HTERT RPE-1 (cell line): ENCODE measurements around the gene PALMD.

Source experiments
- in situ Hi-C: fragments of 300-500 bp; cut with MboI; formaldehyde crosslinking; loops from 4 replicates; pipeline ENCODE4 v1.14.3; 2020; ENCODE audit warnings: low sequenced_read_pairs

The PALMD gene

DNA sequence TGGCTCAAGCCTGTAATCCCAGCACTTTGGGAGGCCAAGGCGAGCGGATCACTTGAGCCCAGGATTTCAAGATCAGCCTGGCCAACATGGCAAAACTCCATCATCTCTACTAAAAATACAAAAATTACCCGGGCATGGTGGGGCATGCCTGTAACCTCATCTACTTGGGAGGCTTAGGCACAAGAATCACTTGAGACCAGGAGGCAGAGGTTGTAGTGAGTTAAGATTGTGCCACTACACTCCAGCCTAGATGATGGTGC is 12.0 kb downstream of the PALMD start:
- in situ Hi-C loops: no loop called here

GRCh38 chr1:99659755-99660210 is 13.9 kb downstream of the PALMD start:
- in situ Hi-C loops: no loop called here

DNA sequence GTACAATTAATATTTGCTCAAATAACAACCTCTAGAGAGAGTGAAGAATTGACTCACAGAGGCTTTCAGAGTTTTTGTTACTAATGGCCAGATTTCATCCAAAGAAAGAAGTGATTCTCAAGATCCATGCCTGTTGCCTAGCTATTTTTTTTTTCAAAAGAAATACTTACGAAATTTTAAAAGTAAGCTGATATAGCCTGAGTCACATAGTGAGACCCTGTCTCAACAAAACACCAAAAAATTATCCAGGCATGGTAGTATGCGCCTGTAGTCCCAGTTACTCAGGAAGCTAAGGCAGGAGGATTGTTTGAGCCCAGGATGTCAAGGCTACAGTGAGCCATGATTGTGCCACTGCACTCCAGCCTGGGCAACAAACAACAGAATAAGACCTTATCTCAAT is 14.6 kb downstream of the PALMD start:
- in situ Hi-C loops: no loop called here

DNA sequence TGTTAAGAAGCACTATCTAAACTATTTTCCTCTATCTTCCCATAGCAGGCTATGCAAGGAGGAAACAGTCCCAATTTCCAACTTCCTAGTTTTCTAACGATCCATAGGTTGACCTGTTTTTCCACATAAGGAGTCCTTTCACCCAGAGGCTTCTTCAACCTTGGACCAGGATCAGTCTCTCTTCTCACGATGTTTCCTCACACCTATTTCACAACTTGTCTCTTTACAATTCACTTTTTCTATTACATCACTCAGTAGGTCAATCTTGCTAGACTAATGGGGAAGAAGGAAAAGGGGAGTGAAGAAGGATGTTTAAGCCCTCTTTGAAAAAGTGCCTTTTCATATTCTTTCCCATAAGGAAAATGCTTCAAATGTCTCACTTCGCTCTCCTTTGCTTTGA is 15.9 kb downstream of the PALMD start:
- in situ Hi-C loops: no loop called here

GRCh38 chr1:99662539-99663080 is 16.7 kb downstream of the PALMD start:
- in situ Hi-C loops: no loop called here

DNA sequence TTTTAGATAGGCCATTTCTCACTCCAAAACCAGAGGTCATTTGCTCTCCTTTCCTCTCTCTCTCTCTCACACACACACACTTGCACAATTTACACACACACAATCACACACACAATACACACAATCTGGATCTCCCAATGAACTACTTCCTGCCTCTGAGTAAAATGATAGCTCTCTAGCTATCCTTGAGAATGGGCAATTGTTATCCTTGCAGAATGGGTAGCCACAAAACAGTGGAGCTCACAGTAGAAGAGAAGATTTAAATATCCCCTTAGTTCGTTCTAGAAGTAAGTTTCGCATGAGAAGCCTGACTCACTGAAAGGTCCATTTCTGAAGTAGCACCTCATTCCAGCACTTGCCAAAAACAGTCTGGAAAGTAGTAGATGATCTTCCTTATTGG is 17.6 kb downstream of the PALMD start:
- in situ Hi-C loops: no loop called here

DNA sequence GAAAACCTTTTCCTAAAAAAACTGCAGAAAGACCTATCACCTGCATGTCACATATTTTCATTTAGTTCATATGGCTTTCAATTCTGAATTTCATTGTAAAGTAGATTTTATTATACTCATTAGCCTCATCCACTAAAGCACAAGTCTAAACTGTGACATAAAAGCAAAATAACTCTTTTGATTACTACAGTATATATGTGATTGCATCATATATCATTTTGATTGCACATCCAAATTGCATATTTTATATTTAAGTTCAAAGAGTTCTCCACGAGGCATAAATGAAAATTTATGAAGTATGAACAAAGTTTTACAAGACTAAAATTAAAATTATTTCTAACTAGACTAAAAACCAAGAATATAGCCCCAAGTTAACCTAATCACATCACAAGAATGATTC is 19.3 kb downstream of the PALMD start:
- in situ Hi-C loops: no loop called here

DNA sequence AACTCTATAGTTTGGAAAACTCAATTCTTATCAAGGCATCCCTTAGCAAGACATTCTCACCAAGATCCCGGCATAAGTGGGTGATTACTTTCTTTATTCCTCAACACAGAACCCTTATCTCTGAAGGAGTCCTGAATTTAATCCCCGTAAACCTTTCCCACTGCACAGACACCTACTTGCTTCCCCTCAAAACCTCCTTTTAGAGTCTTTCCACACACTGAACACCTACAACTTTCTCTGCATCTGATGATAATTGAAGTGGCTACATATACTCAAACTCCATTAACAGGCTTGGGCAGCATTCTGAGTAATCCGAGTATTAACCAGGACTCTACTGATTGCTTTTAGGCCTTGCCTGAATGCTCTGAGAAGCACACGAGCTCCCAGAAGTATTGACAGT is 23.5 kb downstream of the PALMD start:
- in situ Hi-C loops: no loop called here

DNA sequence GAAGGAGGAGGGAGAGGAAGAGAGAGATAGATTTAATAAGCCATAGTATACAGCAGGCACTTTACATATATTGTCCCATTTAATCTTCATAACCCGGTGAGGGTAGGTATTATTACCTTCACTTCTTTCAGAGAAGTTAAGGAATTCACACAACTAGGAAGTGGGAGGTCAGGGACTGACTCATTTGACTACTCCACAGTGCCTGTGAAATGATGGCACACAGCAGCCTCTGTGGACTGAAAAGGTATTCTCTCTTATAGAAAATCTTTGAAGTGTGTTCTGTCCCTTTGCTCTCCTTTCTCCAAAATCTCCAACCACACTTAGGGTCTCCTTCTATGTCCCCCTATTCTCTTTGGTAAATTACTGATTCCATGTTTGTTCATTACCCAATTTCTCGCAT is 23.9 kb downstream of the PALMD start:
- in situ Hi-C loops: no loop called here

DNA sequence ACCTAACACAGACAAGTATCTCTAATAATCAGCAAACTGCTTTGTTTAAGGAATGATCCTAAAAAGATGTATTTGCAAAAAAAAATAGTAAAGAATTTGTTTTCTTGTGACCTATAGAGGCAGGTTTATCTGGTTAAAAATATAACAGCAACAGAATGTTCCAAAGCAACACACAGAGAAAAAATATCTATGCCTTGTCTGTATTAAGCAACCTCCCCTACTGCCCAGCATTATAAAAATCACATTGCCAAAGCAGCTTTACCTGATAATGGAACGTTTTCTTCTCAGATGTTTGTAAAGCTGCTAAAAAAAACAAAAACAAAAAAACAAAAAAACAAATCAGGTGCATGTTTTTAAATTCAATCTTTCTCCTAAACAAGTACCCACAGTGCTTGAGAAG is 24.7 kb downstream of the PALMD start:
- in situ Hi-C loops: no loop called here

GRCh38 chr1:99672038-99672437 is 26.1 kb downstream of the PALMD start:
- in situ Hi-C loops: no loop called here

DNA sequence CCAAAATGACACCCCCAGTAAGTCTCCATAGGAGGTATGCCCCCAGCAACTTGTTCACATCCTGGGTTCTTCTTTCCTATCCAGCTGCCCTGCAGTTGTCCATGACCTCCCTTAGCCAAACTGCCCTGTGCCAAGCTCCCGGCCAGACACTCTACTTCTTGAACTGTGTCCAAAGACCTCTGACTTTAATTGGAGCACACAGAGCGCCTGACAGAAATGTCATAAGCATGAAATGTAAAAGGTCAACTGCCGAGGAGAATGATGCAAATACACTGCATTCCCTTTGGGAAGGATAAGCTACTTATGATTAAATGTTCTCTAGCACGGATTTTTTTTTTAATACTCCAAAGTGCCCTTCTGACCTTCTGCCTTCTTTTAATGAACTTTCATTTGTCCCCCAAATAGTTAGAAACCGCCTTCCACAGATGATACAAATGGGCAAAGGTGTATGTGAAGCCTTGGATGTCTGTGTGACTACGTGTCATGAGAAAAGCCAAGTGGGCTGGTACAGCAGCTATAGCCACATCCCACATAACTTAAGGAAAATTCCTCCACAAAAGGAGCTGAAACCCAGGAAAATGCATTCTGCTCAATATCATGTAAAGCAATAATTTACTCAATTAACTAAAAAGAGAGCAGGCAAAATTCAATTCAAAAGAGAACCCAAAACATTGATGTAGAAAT is 26.8 kb downstream of the PALMD start:
- in situ Hi-C loops: no loop called here

DNA sequence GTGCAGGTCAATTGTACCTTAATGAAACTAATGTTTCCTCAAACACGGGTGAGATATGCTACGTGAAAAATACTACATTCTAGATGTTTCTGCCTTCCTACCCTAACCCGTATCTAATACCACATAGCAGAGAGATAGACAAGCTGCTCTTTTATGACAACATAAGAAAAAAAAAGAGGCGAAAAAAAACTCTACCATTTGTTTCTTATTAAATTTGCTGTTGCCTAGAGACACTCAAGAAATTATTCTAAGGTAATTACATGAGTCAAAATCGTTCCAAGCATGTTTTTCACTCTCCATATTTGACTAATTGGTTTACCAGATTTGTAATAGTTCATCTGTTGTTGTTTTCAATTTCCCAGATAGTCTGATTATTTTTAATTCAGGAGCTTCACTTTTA is 27.4 kb downstream of the PALMD start:
- in situ Hi-C loops: no loop called here

DNA sequence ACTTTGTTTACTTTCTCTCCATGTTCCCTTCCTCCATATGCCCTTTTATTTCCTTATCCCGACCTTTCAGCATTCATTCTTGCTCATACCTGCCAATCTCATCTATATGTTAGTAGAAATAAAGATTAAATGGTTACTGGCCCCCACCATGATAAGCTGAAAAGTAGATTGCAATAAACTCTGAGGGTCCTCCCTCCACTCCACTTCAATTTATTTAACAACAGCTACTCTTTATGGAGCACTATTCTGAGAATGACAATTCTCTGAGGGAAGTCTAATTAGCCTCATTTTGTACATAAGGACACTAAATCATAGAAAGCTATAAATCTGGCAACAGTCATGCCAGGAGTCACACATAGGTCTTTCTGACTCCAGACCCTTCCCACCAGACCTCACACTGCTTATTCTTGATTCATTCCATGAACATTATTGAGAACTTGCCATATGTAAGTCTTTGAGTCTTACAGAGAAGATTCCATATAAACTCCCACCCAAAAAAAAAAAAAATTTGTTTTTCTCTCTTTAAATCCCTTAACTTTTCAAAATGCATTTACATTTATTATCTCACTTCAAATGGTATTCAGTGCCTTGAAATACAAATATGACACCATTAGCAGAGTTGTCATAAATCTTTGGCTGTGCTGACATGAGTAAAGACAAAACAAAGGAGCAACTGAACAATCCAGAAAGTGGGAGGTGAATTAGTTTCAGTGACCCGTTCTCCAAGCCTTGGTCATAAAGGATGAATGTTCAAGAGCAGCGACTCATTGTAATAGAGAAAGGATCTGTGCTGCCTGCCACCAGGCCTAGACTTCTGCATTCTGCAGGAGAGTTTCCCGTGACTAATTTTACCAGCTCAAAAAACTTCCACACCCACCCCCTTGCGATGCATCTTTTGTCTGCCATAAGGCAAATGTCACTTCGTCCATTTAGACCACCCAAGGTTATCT is 28.5 kb downstream of the PALMD start:
- in situ Hi-C loops: no loop called here

- in situ Hi-C loops: no loop called here
These were observed 29.4 kb downstream of the PALMD start for GRCh38 chr1:99675292-99675691.

- in situ Hi-C loops: no loop called here
These were observed 30.1 kb downstream of the PALMD start for GRCh38 chr1:99675994-99676393.

GRCh38 chr1:99676876-99677275 is 31.0 kb downstream of the PALMD start:
- in situ Hi-C loops: no loop called here

DNA sequence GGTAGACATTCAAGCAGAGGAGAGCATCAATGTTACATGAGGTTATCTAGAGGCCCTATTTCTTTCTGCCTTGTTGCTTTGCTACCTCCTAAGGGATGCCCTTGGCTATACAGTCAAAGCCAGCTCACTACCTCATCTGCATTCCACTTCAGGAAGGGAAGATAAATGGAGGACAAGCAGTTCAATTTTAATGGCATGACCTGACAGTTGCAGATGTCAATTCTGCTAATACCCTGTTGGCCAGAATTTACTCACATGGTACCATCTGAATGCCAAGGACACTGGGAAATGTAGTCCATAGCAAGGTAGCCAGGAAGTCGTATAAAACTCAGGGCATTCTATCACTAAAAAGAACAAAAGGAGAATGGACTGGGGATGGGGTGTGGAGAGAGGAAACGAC is 31.5 kb downstream of the PALMD start:
- in situ Hi-C loops: no loop called here

DNA sequence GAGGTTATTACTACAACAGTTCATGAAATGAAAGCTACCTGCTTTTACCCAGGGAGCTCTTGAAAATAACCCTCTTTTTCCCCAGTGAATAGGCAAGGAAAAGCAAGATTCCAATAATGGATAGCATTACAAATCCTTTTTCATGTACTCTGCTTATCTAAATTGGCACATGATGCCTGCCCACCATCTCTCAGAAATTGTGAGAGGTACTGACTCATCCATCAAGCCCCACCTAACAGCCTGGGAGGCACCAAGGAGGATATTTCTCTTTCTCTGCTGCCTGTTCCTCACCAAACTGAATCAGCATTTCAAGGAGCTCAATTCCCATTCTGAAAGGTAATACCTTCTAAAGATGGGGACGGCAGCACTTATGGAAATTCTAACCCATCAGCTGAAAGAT is 34.4 kb downstream of the PALMD start:
- in situ Hi-C loops: no loop called here

DNA sequence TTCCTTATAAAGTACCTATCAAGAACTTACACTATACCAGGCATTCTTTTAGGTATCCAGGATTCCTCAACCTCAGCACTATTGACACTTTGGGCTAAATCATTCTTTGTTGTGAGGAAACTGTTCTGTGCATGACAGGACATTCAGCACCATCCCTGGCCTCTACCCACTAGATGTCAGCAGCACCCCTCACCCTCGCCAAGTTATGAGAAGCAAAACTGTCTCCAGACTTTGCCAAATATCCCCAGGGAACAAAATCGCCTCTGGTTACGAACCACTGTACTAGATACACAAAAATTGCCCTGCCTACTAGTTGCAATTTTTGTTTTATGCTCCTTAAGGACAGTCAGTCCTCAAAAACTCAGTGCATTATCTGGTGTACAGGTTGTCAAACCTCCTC is 35.7 kb downstream of the PALMD start:
- in situ Hi-C loops: no loop called here

- in situ Hi-C loops: no loop called here
These were observed 36.4 kb downstream of the PALMD start for GRCh38 chr1:99682291-99682751.

DNA sequence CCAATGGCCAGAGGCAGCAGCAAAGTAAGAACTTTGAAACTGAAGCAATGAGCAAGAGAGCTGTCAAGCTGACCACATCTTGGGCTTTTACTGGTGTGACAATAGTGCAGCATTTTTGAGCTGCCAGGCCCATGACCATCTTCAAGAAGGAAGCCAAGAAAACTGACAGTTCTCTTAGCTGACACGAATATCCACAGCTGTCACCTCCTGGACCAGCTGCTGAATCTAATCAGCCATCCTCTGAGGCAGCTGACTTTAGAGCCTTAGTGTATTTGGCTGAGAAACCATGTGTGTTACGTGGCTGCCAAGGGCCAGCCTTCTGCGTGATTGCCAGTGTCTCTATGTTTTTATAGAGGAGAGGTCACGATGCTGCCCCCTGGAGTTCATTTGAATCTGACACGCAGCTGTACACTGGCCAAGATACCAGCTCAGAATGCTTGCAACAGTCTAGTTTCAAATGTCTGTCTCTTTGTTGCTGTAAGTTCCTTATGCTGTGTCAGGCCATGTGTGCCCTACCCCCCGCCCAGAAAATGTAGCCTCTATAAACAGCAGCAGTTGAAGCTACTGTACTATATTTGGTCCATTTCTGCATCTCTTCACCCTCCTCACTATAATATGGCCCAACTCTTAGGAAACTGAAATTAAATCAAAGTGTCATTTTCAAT is 39.7 kb downstream of the PALMD start:
- in situ Hi-C loops: no loop called here
